Measurements from ENCODE around the gene ELP5. TPM values are rescaled to one million over a fixed set of nuclear protein-coding genes. Genes with fewer than 3 reads are reported as not detected.
A peak's percentile ranks its signal among the peaks of the same experiment; 100 is the strongest.

Gene ELP5
- total and polyA plus RNA-seq, 2 of the 4 experiments (the other 2 are of a cell fraction) = 39.3 to 46.6 TPM

DNA sequence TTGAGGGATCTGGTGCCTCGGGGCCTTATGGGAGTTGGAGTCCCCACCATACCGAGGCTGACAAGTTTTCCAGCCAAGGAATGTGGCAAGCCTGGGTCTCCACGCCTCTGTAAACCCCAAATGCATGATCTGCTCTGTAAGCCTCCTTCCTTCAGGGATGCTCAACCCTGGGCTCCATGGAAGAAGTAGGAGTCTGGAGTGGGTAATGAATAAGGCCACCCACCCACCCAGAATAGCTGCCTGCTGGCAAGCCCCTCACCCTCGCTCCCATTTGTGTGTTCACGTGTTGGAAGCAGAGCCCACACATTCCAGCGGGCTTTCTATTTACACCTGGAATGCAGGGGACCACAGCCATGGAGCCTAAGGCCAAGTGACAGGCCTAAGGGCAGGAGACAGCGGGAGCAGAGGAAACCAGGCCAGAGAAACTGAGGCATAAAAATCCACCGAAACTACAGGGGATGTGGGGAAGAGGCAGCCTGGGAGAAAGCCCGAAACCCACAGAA, 36.8 kb upstream of the ELP5 start:
- no peak for ATAC-seq (ENCODE audit: low read depth)
- Histone ChIP-seq H3K14ac (replicated peaks; ENCODE audit: low read depth, low read length) (peak overlapping the region; percentile 24; the same call in 1 of the 2 replicates), H2AK5ac (ENCODE audit: low read depth, low read length) (peak overlapping the region; percentile 56), H4K91ac (ENCODE audit: insufficient read depth, low read depth, low read length) (no peak overlapping the region; the same call in 1 of the 2 replicates), H3K27me3 (ENCODE audit: control insufficient read depth, insufficient read depth, low read length) (no peaks in the 10 kb centered on the region), H3K18ac (ENCODE audit: low read depth, low read length) (no peak overlapping the region), H3K56ac (ENCODE audit: extremely low read depth, insufficient read depth, low read length) (no peak overlapping the region), H4K8ac (ENCODE audit: low read depth in 2 of 2, low read length in 2 of 2) (peak overlapping the region in 1 of 2 experiments; percentile 11; a peak in 1 of 4 replicates), H3K36me3 (ENCODE audit: control insufficient read depth, insufficient read depth, low read length) (no peaks in the 10 kb centered on the region), H3K9me1 (ENCODE audit: insufficient read depth, low read length) (peaks cover 21% of the 10 kb centered on the region), H4K5ac (ENCODE audit: low read depth, low read length) (no peak overlapping the region), H3K9ac (ENCODE audit: low read depth, low read length) (peak overlapping the region; percentile 37), H2BK15ac (ENCODE audit: low read depth, low read length) (0 out of 3 replicates have a peak overlapping the region, but pooled peaks have one; percentile 6), H2BK120ac (ENCODE audit: low read depth, low read length) (no peak overlapping the region), H3K4me3 (ENCODE audit: insufficient read depth, low read depth, low read length) (peak overlapping the region; percentile 5), H2AFZ (replicated peaks; ENCODE audit: low read length, poor library complexity) (peak overlapping the region; percentile 73), H3K4ac (ENCODE audit: low read depth, low read length) (peak overlapping the region; percentile 62), H3K27ac (ENCODE audit: insufficient read depth, low read length) (peak overlapping the region; percentile 46), H3K4me1 (ENCODE audit: control insufficient read depth, insufficient read depth, low read length) (peaks cover 21% of the 10 kb centered on the region), H2AK9ac (replicated peaks; ENCODE audit: low read depth, low read length, poor library complexity) (peak overlapping the region; percentile 92), H4K20me1 (ENCODE audit: insufficient read depth, low read length) (peaks cover 58% of the 10 kb centered on the region), H2BK5ac (ENCODE audit: low read depth, low read length, poor library complexity, severe bottlenecking) (peak overlapping the region; percentile 31), H2BK20ac (ENCODE audit: low read depth, low read length) (no peak overlapping the region), H3K4me2 (ENCODE audit: low read depth, low read length) (peak overlapping the region; percentile 45), H3K9me3 (ENCODE audit: control insufficient read depth, insufficient read depth, low read length) (no peaks in the 10 kb centered on the region), H3K23ac (ENCODE audit: low read depth, low read length) (peak overlapping the region; percentile 82; the same call in 1 of the 2 replicates), H3K79me1 (ENCODE audit: low read depth in 1 of 2, low read length in 2 of 2) (peaks cover 4 to 78% of the 10 kb centered on the region in 2 experiments; a peak in 3 of 4 replicates)
- no peak for TF ChIP-seq MAFK (IDR thresholded peaks at IDR 0.05; ENCODE audit: low read depth, low read length)
- TF ChIP-seq MXI1 (IDR thresholded peaks at IDR 0.05; ENCODE audit: borderline replicate concordance, low read depth, low read length) = peak; percentile 83; the same call in 1 of the 2 replicates
- TF ChIP-seq NFE2L2 (IDR thresholded peaks at IDR 0.05; ENCODE audit: low read depth, low read length) = no peak
- no peak for TF ChIP-seq RAD21 (IDR thresholded peaks at IDR 0.05; ENCODE audit: low read length)
- TF ChIP-seq, protein P1, sequence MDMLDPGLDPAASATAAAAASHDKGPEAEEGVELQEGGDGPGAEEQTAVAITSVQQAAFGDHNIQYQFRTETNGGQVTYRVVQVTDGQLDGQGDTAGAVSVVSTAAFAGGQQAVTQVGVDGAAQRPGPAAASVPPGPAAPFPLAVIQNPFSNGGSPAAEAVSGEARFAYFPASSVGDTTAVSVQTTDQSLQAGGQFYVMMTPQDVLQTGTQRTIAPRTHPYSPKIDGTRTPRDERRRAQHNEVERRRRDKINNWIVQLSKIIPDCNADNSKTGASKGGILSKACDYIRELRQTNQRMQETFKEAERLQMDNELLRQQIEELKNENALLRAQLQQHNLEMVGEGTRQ (IDR thresholded peaks at IDR 0.05; ENCODE audit: low read depth, low read length) = no peak; the same call in 1 of the 2 replicates
- TF ChIP-seq, protein P2, sequence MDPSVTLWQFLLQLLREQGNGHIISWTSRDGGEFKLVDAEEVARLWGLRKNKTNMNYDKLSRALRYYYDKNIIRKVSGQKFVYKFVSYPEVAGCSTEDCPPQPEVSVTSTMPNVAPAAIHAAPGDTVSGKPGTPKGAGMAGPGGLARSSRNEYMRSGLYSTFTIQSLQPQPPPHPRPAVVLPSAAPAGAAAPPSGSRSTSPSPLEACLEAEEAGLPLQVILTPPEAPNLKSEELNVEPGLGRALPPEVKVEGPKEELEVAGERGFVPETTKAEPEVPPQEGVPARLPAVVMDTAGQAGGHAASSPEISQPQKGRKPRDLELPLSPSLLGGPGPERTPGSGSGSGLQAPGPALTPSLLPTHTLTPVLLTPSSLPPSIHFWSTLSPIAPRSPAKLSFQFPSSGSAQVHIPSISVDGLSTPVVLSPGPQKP (IDR thresholded peaks at IDR 0.05; ENCODE audit: borderline replicate concordance, low read depth, low read length) = no peak
- TF ChIP-seq RCOR1 (IDR thresholded peaks at IDR 0.05; ENCODE audit: insufficient replicate concordance, low read length) = no peak
- TF ChIP-seq CEBPB (IDR thresholded peaks at IDR 0.05; ENCODE audit: low read depth, low read length) = peak; percentile 43; the same call in 1 of the 2 replicates
- no peak for TF ChIP-seq POLR2A (IDR thresholded peaks at IDR 0.05; ENCODE audit: low read depth, low read length)
- TF ChIP-seq BHLHE40 (IDR thresholded peaks at IDR 0.05; ENCODE audit: low read depth, low read length) = no peak
- no peak for TF ChIP-seq SMC3 (IDR thresholded peaks at IDR 0.05; ENCODE audit: low read depth, low read length)
- intact Hi-C loops (cut with micrococcal nuclease) (no loop called here), dilution Hi-C loops (cut with HindIII; ENCODE audit: low sequenced_read_pairs, unreplicated experiment) (no loop called here), in situ Hi-C loops (cut with MboI; ENCODE audit: low sequenced_read_pairs) (no loop called here)
- WGBS, 2 experiments (ENCODE audit: extremely low coverage in 2 of 2, insufficient read length in 1 of 2) = 0% methylated on average over 4 of the region's 9 CpGs; no CpG with 5 or more reads in 1 of the 2 experiments
- ChIA-PET POLR2A (ENCODE audit: unreplicated experiment) (no interaction called here), CTCF (interaction anchor here (0.8 to 1.1 kb wide), 2 partner anchors 170 to 304 kb away, joined by 3 to 6 read pairs; no protein-coding TSS in a partner anchor)
- no peak for DNase-seq
- BruUV-seq (replicated peaks) = no TSS peak
